ENCODE data around the gene DNAJC6. TPM values are rescaled to one million over a fixed set of nuclear protein-coding genes. Genes with fewer than 3 reads are reported as not detected.

The DNAJC6 gene
- total and polyA plus RNA-seq, 2 of the 13 experiments (the other 11 are each of a cell fraction or from before 2014, with no cell fraction given) = 1.0 to 1.6 TPM

DNA sequence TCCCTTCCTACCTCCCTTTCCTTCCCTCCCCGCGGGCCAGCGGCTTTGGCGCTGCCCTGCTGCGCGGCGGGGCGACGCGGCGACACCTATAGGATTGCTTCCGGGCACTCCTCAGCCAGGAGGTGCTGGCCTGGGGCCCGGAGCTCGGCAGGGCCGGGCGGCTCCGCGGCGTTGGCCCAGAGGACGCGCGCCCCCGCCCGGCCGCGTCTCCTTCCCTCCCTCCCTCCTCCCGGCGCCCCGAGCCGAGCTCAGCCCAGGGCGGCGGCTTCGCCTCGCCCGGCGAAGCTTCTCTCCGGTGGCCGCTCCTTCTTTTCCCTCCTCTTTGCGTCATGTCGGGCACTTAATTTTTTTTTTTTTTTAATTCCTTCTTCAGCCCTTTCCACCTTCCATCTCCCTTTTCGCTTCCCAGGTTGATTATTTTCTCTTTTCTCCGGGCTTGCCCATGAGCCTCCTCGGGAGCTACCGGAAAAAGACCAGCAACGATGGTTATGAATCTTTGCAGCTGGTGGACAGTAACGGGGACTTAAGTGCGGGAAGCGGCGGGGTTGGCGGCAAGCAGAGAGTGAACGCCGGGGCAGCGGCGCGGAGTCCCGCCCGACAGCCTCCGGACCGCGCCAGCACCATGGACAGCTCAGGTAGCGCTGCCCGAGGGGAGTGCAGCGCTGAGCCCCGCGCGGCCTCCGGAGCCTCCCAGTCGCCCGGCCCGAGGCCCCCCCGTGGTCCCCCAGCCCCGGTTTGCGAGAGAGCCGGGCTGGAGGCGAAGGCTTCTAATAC, at the start of gene DNAJC6 (continued):
- TF ChIP-seq ZNF441 (CRISPR knock-in tag; IDR thresholded peaks at IDR 0.05; ENCODE audit: borderline replicate concordance) (peak; percentile 91), MAFK (conservative IDR thresholded peaks at IDR 0.05 in 1 of 2, IDR thresholded peaks at IDR 0.05 in 1 of 2; ENCODE audit: low read length in 2 of 2) (no peak), ZNF546 (CRISPR knock-in tag; conservative IDR thresholded peaks at IDR 0.05) (peak; percentile 88), PHF5A (CRISPR knock-in tag; IDR thresholded peaks at IDR 0.05; ENCODE audit: low read depth, unreplicated experiment) (no peak), ZNF572 (CRISPR knock-in tag; IDR thresholded peaks at IDR 0.05) (no peak), SPEN (CRISPR knock-in tag; IDR thresholded peaks at IDR 0.05; ENCODE audit: low read depth) (peak; percentile 77; the same call in 1 of the 2 replicates), ATF1 (CRISPR knock-in tag; IDR thresholded peaks at IDR 0.05) (no peak), ZNF225 (CRISPR knock-in tag; IDR thresholded peaks at IDR 0.05) (peak; percentile 69; the same call in 1 of the 2 replicates), SALL2 (CRISPR knock-in tag; IDR thresholded peaks at IDR 0.05) (peak; percentile 87), ZNF746 (CRISPR knock-in tag; IDR thresholded peaks at IDR 0.05) (0 out of 2 replicates have a peak, but pooled peaks have one; percentile 74), ZNF614 (CRISPR knock-in tag; IDR thresholded peaks at IDR 0.05; ENCODE audit: borderline replicate concordance) (no peak; the same call in 1 of the 2 replicates)
- TF ChIP-seq, protein P1, sequence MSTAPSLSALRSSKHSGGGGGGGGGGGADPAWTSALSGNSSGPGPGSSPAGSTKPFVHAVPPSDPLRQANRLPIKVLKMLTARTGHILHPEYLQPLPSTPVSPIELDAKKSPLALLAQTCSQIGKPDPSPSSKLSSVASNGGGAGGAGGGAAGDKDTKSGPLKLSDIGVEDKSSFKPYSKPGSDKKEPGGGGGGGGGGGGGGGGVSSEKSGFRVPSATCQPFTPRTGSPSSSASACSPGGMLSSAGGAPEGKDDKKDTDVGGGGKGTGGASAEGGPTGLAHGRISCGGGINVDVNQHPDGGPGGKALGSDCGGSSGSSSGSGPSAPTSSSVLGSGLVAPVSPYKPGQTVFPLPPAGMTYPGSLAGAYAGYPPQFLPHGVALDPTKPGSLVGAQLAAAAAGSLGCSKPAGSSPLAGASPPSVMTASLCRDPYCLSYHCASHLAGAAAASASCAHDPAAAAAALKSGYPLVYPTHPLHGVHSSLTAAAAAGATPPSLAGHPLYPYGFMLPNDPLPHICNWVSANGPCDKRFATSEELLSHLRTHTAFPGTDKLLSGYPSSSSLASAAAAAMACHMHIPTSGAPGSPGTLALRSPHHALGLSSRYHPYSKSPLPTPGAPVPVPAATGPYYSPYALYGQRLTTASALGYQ (CRISPR knock-in tag; IDR thresholded peaks at IDR 0.05) = peak; percentile 54; the same call in 1 of the 2 replicates
